ENCODE data around the gene CFAP107. TPM values are rescaled to one million over a fixed set of nuclear protein-coding genes. Genes with fewer than 3 reads are reported as not detected.

Gene CFAP107
- not detected for total RNA-seq

GRCh38 chr1:12745992-12746323, at the start of gene CFAP107:
Gene CFAP107, plus strand, starts transcription at chr1:12746200. Its CDS starts 231 bp downstream, at chr1:12746431.
- H3K4me1 ChIP-seq = no peaks in the 10 kb centered on the region
- no peak for DNase-seq (ENCODE audit: low spot score in 2 of 2)

GRCh38 chr1:12696658-12697057, 49.3 kb upstream of the CFAP107 start:
- H3K27me3 ChIP-seq = no peaks in the 10 kb centered on the region
- H3K27ac ChIP-seq = no peak overlapping the region
- H3K36me3 ChIP-seq = no peaks in the 10 kb centered on the region
- no peak for DNase-seq (ENCODE audit: low spot score in 2 of 2)
- 80 to 85% methylated on average over 3 of the region's 3 CpGs for WGBS, 2 donors
- no peak overlapping the region for H3K4me3 ChIP-seq
- peaks cover 0 to 5% (median 0%) of the 10 kb centered on the region in 4 donors for H3K4me1 ChIP-seq
- peaks cover 0 to 6% (median 0%) of the 10 kb centered on the region in 4 donors for H3K9me3 ChIP-seq
- TF ChIP-seq CTCF (IDR thresholded peaks at IDR 0.05) = no peak
- no peak for TF ChIP-seq EP300 (IDR thresholded peaks at IDR 0.05)
- TF ChIP-seq POLR2A (IDR thresholded peaks at IDR 0.05) = no peak

More at GRCh38 chr1:12745992-12746323, at the start of gene CFAP107:
- Histone ChIP-seq H3K27me3 (no peaks in the 10 kb centered on the region), H3K27ac (no peak within 1 kb of the TSS), H3K36me3 (no peaks in the 10 kb centered on the region), H3K4me3 (no peak within 1 kb of the TSS), H3K9me3 (peaks cover 0 to 36% (median 6%) of the 10 kb centered on the region in 4 donors)
- WGBS, 2 donors = 26 to 34% methylated on average over 2 of the region's 2 CpGs
- TF ChIP-seq POLR2A (IDR thresholded peaks at IDR 0.05) (no peak), EP300 (IDR thresholded peaks at IDR 0.05) (no peak)

GRCh38 chr1:12697397-12697796, 48.6 kb upstream of the CFAP107 start:
- 65 to 71% methylated on average over 3 of the region's 3 CpGs for WGBS, 2 donors
- Histone ChIP-seq H3K27ac (no peak overlapping the region), H3K4me1 (peaks cover 0 to 5% (median 0%) of the 10 kb centered on the region in 4 donors), H3K36me3 (no peaks in the 10 kb centered on the region), H3K4me3 (no peak overlapping the region), H3K27me3 (no peaks in the 10 kb centered on the region), H3K9me3 (peaks cover 0 to 8% (median 0%) of the 10 kb centered on the region in 4 donors)
- TF ChIP-seq POLR2A (IDR thresholded peaks at IDR 0.05) = no peak
- no peak for TF ChIP-seq EP300 (IDR thresholded peaks at IDR 0.05)
- TF ChIP-seq CTCF (IDR thresholded peaks at IDR 0.05) = no peak
- DNase-seq (ENCODE audit: low spot score in 2 of 2) = no peak

- WGBS, 2 donors = 78 to 86% methylated on average over 6 of the region's 6 CpGs
- DNase-seq (ENCODE audit: low spot score in 2 of 2) = no peak
- no peak overlapping the region for H3K27ac ChIP-seq
- H3K4me3 ChIP-seq = no peak overlapping the region
- H3K36me3 ChIP-seq = no peaks in the 10 kb centered on the region
- no peaks in the 10 kb centered on the region for H3K4me1 ChIP-seq
- H3K9me3 ChIP-seq = peaks cover 0 to 23% (median 2%) of the 10 kb centered on the region in 4 donors
- no peak for TF ChIP-seq EP300 (IDR thresholded peaks at IDR 0.05)
- TF ChIP-seq POLR2A (IDR thresholded peaks at IDR 0.05) = no peak
- TF ChIP-seq CTCF (IDR thresholded peaks at IDR 0.05) = no peak
- no peaks in the 10 kb centered on the region for H3K27me3 ChIP-seq
These were observed 42.1 kb upstream of the CFAP107 start for GRCh38 chr1:12703821-12704451.

GRCh38 chr1:12706061-12706460, 39.9 kb upstream of the CFAP107 start:
- no peak for DNase-seq (ENCODE audit: low spot score in 2 of 2)
- TF ChIP-seq CTCF (IDR thresholded peaks at IDR 0.05) (no peak), POLR2A (IDR thresholded peaks at IDR 0.05) (no peak), EP300 (IDR thresholded peaks at IDR 0.05) (no peak)
- H3K4me3 ChIP-seq = no peak overlapping the region
- no peak overlapping the region for H3K27ac ChIP-seq
- H3K27me3 ChIP-seq = no peaks in the 10 kb centered on the region
- 45 to 58% methylated on average over 3 of the region's 3 CpGs for WGBS, 2 donors
- peaks cover 0 to 23% (median 2%) of the 10 kb centered on the region in 4 donors for H3K9me3 ChIP-seq
- no peaks in the 10 kb centered on the region for H3K4me1 ChIP-seq
- H3K36me3 ChIP-seq = no peaks in the 10 kb centered on the region

Measured in tibial nerve (tissue), 4 donors.